IPS-20b (cell line): Measurements from ENCODE around the gene CEMIP.
A peak's percentile ranks its signal among the peaks of the same experiment; 100 is the strongest.

Source experiments
- H3K27ac ChIP-seq: one replicate; pipeline ENCODE4 v1.5.1; 2013; ENCODE audit warnings: low read length
- H3K27me3 ChIP-seq: 2 replicates; pipeline ENCODE4 v1.6.1; 2013; ENCODE audit warnings: mild to moderate bottlenecking, low read length, inconsistent platforms; ENCODE audit not compliant: insufficient read depth
- H3K36me3 ChIP-seq: 2 replicates; pipeline ENCODE4 v1.6.1; 2013; ENCODE audit warnings: low read depth, mild to moderate bottlenecking, inconsistent platforms, low read length, moderate library complexity; ENCODE audit not compliant: insufficient read depth
- H3K4me1 ChIP-seq: 2 replicates; pipeline ENCODE4 v1.6.1; 2013; ENCODE audit warnings: mild to moderate bottlenecking, control low read depth, inconsistent platforms, low read length, moderate library complexity; ENCODE audit not compliant: insufficient read depth
- H3K4me3 ChIP-seq: 2 replicates; pipeline ENCODE4 v1.5.1; 2013; ENCODE audit warnings: mild to moderate bottlenecking, low read length, inconsistent platforms
- H3K9ac ChIP-seq: 2 replicates; pipeline ENCODE4 v1.6.1; 2013; ENCODE audit warnings: low read depth, mild to moderate bottlenecking, inconsistent platforms, low read length, moderate library complexity
- H3K9me3 ChIP-seq: 2 replicates; pipeline ENCODE4 v1.6.1; 2013; ENCODE audit warnings: mild to moderate bottlenecking, low read depth, low read length, inconsistent platforms; ENCODE audit not compliant: insufficient read depth

The CEMIP gene

DNA sequence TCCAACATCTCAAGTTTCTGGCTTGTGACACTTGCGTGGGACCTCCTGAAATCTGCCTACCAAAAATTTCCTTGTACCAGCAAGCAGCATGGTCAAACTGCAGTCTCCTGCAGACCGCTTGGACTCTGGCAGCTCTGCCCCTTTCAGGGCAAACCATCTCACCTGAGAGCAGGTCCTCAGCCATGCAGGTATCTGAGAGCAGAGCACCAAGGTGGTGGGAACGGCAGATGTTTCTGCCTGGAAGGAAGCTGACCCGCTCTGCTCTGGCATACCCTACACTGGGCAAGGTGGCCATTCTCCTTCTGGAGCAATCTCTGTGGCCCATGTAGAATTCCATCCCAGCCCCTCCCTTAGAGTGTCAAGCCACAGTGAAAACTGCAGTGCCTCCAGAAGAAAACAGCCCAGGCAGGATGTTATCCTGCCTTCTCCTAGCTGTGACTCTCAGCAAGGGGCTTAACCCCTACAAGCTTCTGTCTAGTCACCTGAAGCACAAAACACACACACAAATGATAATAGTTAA, 188.9 kb downstream of the CEMIP start:
- H3K4me1 ChIP-seq, result peaks cover 23% of the 10 kb centered on the region
- peaks cover 13% of the 10 kb centered on the region; the same call in 1 of the 2 replicates for H3K36me3 ChIP-seq
- H3K27me3 ChIP-seq, result no peaks in the 10 kb centered on the region
- peak overlapping the region; percentile 42; the same call in 1 of the 2 replicates for H3K4me3 ChIP-seq
- peak overlapping the region; percentile 58 for H3K27ac ChIP-seq
- no peaks in the 10 kb centered on the region for H3K9me3 ChIP-seq
- H3K9ac ChIP-seq, result peak overlapping the region; percentile 58; the same call in 1 of the 2 replicates

- H3K4me1 ChIP-seq, result peaks cover 23% of the 10 kb centered on the region
- no peaks in the 10 kb centered on the region for H3K27me3 ChIP-seq
- no peak overlapping the region for H3K4me3 ChIP-seq
- no peaks in the 10 kb centered on the region for H3K9me3 ChIP-seq
- H3K27ac ChIP-seq, result no peak overlapping the region
- no peak overlapping the region for H3K9ac ChIP-seq
- peaks cover 13% of the 10 kb centered on the region; the same call in 1 of the 2 replicates for H3K36me3 ChIP-seq
Observed at GRCh38 chr15:80969316-80969715, 190.1 kb downstream of the CEMIP start.

GRCh38 chr15:80970018-80970657, 191.0 kb downstream of the CEMIP start:
- H3K27me3 ChIP-seq, result no peaks in the 10 kb centered on the region
- peaks cover 23% of the 10 kb centered on the region for H3K4me1 ChIP-seq
- no peak overlapping the region for H3K4me3 ChIP-seq
- no peaks in the 10 kb centered on the region for H3K9me3 ChIP-seq
- H3K36me3 ChIP-seq, result peaks cover 13% of the 10 kb centered on the region; the same call in 1 of the 2 replicates
- no peak overlapping the region for H3K27ac ChIP-seq
- no peak overlapping the region for H3K9ac ChIP-seq

DNA sequence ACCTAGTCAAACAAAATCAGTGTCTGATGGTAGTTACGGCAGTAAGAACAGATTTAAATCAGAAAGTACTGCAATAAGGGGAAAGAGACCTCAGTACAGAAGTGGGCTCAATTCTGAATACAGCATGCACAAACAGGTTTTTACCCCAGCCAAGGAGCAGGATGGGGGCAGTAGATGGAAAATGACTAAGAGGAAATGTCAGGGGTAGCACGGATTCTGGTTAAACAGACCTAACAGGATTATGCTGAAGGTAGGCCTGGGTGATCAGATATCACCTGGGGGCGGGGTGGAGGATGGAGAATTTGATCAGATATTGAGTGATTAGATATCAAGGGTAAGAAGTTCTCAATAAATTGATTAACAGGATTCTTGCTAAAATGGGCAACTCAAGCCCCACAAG, 191.5 kb downstream of the CEMIP start:
- H3K9me3 ChIP-seq, result no peaks in the 10 kb centered on the region
- peaks cover 13% of the 10 kb centered on the region; the same call in 1 of the 2 replicates for H3K36me3 ChIP-seq
- H3K27ac ChIP-seq, result no peak overlapping the region
- H3K9ac ChIP-seq, result no peak overlapping the region
- peaks cover 23% of the 10 kb centered on the region for H3K4me1 ChIP-seq
- H3K4me3 ChIP-seq, result no peak overlapping the region
- H3K27me3 ChIP-seq, result no peaks in the 10 kb centered on the region

DNA sequence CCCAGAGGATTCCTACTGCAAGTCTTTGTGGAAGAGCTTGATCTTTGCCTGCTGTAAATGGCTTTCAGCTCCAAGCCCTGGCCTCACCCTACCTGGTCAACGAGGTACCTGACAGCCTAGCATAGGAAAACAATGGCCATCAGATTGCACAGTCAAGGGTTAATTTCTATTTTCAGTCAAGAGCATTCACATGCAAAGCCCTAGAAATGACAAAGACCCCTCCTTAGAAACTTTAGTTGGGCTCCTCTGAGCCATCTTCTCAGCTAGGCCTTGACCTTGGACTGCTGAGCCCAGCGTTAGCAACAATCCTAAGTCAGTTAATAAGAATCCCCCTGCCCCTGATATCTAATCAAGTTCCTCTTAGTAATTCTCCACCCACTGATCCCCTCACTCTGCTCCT, 192.0 kb downstream of the CEMIP start:
- Histone ChIP-seq H3K9me3 (no peaks in the 10 kb centered on the region), H3K4me3 (no peak overlapping the region), H3K27me3 (no peaks in the 10 kb centered on the region), H3K36me3 (peaks cover 13% of the 10 kb centered on the region; the same call in 1 of the 2 replicates), H3K27ac (no peak overlapping the region), H3K4me1 (peaks cover 23% of the 10 kb centered on the region), H3K9ac (no peak overlapping the region)

GRCh38 chr15:80972276-80972675, 193.1 kb downstream of the CEMIP start:
- H3K36me3 ChIP-seq, result peaks cover 23% of the 10 kb centered on the region; the same call in 1 of the 2 replicates
- no peaks in the 10 kb centered on the region for H3K9me3 ChIP-seq
- H3K4me3 ChIP-seq, result no peak overlapping the region
- peaks cover 22% of the 10 kb centered on the region for H3K4me1 ChIP-seq
- no peak overlapping the region for H3K9ac ChIP-seq
- H3K27ac ChIP-seq, result no peak overlapping the region
- H3K27me3 ChIP-seq, result no peaks in the 10 kb centered on the region

DNA sequence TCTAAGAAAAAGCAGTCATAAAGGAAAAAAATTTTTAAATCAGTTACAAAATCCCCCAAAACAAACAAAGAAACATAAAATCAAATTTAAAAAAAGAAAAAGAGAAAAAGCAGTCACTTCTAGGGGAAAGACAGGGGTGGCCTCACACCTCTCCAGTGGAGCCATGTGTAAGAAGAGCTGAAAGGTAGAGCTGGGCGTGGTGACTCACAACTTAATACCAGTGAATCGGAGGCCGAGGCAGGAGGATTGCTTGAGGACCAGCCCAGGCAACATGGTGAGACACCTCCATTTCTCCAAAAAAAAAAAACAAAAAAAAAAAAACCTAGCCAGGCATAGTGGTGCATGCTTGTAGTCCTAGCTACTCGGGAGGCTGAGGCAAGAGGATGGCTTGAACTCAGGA, 195.7 kb downstream of the CEMIP start:
- H3K4me3 ChIP-seq, result no peak overlapping the region
- H3K9ac ChIP-seq, result no peak overlapping the region
- no peaks in the 10 kb centered on the region for H3K9me3 ChIP-seq
- H3K4me1 ChIP-seq, result peaks cover 21% of the 10 kb centered on the region
- H3K36me3 ChIP-seq, result peaks cover 34% of the 10 kb centered on the region
- H3K27ac ChIP-seq, result no peak overlapping the region
- no peaks in the 10 kb centered on the region for H3K27me3 ChIP-seq

- H3K27ac ChIP-seq, result no peak overlapping the region
- H3K4me3 ChIP-seq, result no peak overlapping the region
- no peak overlapping the region for H3K9ac ChIP-seq
- no peaks in the 10 kb centered on the region for H3K9me3 ChIP-seq
- H3K36me3 ChIP-seq, result peaks cover 42% of the 10 kb centered on the region
- peaks cover 10% of the 10 kb centered on the region for H3K4me1 ChIP-seq
- no peaks in the 10 kb centered on the region for H3K27me3 ChIP-seq
Observed at GRCh38 chr15:80976851-80977250, 197.7 kb downstream of the CEMIP start.

DNA sequence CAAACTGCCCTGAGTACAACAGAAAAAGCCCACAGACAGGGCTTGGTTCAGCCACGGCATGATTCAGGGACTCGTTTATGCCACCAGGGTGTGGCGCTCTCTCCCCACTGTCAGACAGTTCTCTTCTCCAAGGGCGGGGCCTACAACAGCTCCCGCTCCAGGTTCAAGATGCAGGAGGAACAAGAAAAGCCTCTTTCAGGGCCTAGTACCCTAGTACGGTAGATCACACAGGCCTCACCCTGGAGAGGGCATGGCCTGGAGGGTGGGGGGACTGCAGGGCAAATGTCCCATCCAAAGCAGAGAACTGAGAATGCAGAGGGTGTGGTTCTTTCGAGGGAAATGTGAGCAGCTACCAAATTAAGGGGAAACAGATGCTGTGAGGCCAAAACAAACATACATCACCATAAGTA, 198.5 kb downstream of the CEMIP start:
- no peak overlapping the region for H3K9ac ChIP-seq
- no peak overlapping the region for H3K4me3 ChIP-seq
- no peak overlapping the region for H3K27ac ChIP-seq
- H3K36me3 ChIP-seq, result peaks cover 50% of the 10 kb centered on the region
- no peaks in the 10 kb centered on the region for H3K27me3 ChIP-seq
- peaks cover 10% of the 10 kb centered on the region for H3K4me1 ChIP-seq
- H3K9me3 ChIP-seq, result no peaks in the 10 kb centered on the region

DNA sequence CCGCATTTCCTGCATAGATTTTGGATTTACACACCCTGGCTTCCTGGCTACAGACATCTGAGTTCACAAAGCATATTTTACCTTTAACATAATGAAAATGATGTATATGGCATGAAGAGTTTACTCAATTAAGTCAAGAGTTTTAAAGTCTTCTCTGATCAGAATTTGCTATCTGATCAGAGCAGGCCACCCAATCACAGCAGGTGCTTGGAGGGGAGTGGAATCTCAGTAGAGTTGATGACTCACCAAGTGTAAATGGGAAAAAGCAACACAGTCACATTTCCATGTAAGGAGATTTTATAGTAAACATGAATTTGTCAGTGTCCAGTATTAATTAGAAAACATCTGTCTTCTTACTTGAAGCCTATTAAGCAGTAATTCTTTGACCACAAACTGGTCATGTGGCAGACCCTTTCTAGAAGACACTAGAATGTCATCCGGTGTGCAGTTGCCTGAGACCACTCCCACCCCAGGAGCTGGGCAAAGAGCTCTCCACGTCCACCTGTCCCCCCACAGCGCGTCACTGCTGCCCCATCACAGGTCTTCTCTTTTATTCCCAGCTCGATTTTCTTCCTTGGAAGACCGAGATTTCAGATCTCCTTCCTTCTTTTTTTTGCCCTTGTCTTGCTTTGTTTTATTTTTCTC, 199.6 kb downstream of the CEMIP start:
- Histone ChIP-seq H3K4me3 (no peak overlapping the region), H3K27me3 (no peaks in the 10 kb centered on the region), H3K4me1 (peaks cover 10% of the 10 kb centered on the region), H3K9me3 (no peaks in the 10 kb centered on the region), H3K27ac (no peak overlapping the region), H3K36me3 (peaks cover 51% of the 10 kb centered on the region), H3K9ac (no peak overlapping the region)

DNA sequence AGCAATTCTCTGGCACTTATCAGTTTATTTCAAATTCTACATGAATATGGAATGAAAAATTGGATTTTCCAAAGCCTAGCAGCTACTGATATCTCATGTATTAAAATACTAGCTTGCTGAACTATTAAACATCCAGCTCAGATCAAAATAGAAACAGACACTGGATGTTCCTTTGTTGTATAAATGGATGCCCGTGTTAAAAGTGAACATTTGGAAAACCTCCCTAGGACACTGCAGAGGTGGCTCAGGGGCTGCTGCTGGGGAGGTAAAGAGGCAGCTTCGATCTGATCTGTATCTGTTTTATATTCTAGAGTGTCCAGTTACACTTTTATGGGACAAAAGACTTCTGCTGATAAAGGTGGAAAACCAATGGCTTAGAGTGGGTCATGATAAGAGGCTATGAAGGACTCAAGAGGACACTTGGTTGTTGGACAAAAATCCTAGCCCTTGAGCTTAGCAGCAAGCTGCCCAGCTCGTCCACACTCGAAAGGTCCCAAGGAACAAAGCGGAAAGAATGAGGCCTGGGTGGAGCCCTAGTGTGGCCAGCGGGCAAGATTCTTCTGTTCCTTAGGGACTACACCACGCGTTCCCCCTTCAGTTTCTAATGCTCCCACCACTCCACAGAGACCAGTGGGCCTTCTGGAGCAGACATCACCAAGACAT, 200.5 kb downstream of the CEMIP start:
- Histone ChIP-seq H3K4me1 (peaks cover 10% of the 10 kb centered on the region), H3K9ac (no peak overlapping the region), H3K27ac (no peak overlapping the region), H3K36me3 (peaks cover 51% of the 10 kb centered on the region), H3K9me3 (no peaks in the 10 kb centered on the region), H3K4me3 (no peak overlapping the region), H3K27me3 (no peaks in the 10 kb centered on the region)
